Measurements from ENCODE around the gene FMO2.

DNA sequence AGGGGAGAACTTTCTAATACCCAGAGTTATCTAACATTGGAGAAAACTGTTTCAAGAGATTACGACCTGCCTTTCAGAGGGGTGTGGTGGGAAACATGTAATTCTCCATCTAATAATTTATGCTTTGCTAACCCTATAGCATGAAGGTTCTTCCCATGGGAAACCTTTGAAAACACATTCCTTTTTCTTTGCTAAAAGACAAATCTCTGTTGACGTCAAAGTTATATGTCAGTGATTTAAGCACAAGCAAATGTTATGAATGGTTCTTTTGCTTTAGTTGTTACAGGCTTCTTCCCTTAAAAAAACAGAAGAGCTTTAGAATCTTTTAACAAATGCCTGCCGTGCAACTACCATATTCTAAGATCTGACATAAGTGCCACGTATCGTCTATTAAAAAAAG lies 19.2 kb downstream of the FMO2 start:
- TF ChIP-seq, protein P1, sequence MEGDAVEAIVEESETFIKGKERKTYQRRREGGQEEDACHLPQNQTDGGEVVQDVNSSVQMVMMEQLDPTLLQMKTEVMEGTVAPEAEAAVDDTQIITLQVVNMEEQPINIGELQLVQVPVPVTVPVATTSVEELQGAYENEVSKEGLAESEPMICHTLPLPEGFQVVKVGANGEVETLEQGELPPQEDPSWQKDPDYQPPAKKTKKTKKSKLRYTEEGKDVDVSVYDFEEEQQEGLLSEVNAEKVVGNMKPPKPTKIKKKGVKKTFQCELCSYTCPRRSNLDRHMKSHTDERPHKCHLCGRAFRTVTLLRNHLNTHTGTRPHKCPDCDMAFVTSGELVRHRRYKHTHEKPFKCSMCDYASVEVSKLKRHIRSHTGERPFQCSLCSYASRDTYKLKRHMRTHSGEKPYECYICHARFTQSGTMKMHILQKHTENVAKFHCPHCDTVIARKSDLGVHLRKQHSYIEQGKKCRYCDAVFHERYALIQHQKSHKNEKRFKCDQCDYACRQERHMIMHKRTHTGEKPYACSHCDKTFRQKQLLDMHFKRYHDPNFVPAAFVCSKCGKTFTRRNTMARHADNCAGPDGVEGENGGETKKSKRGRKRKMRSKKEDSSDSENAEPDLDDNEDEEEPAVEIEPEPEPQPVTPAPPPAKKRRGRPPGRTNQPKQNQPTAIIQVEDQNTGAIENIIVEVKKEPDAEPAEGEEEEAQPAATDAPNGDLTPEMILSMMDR (IDR thresholded peaks at IDR 0.05): no peak
- no peak for TF ChIP-seq POLR2A (IDR thresholded peaks at IDR 0.05)
